ENCODE results near the gene MYO3B.
"Not testable (repeated sequence)": the region's sequence is repeated elsewhere in the genome, so short reads cannot be mapped to it uniquely, and the experiment has no call there.

MYO3B gene

GRCh38 chr2:170665743-170666142 lies 487.8 kb downstream of the MYO3B start:
- H3K4me3 ChIP-seq (ENCODE audit: low read length), result no peak overlapping the region
- no peak for DNase-seq (ENCODE audit: low read depth, low spot score)

- no peak overlapping the region for H3K4me3 ChIP-seq (ENCODE audit: low read length)
- DNase-seq (ENCODE audit: low read depth, low spot score), result no peak
Observed at GRCh38 chr2:170669909-170670308, 492.0 kb downstream of the MYO3B start.

GRCh38 chr2:170670651-170671050 lies 492.7 kb downstream of the MYO3B start:
- DNase-seq (ENCODE audit: low read depth, low spot score), result no peak

GRCh38 chr2:170671079-170671478 lies 493.1 kb downstream of the MYO3B start:
- H3K4me3 ChIP-seq (ENCODE audit: low read length), result no peak overlapping the region
- DNase-seq (ENCODE audit: low read depth, low spot score), result no peak

More at GRCh38 chr2:170670651-170671050, 492.7 kb downstream of the MYO3B start:
- H3K4me3 ChIP-seq (ENCODE audit: low read length), result no peak overlapping the region

GRCh38 chr2:170674282-170674681 lies 496.3 kb downstream of the MYO3B start:
- not testable (repeated sequence) for DNase-seq (ENCODE audit: low read depth, low spot score); H3K4me3 ChIP-seq (ENCODE audit: low read length)

GRCh38 chr2:170675701-170676100 lies 497.8 kb downstream of the MYO3B start:
- no peak for DNase-seq (ENCODE audit: low read depth, low spot score)
- H3K4me3 ChIP-seq (ENCODE audit: low read length), result no peak overlapping the region

GRCh38 chr2:170679607-170680079 lies 501.7 kb downstream of the MYO3B start:
- no peak overlapping the region for H3K4me3 ChIP-seq (ENCODE audit: low read length)
- DNase-seq (ENCODE audit: low read depth, low spot score), result peak; percentile 18

GRCh38 chr2:170680172-170680941 lies 502.4 kb downstream of the MYO3B start:
- H3K4me3 ChIP-seq (ENCODE audit: low read length), result no peak overlapping the region
- peak; percentile 73 for DNase-seq (ENCODE audit: low read depth, low spot score)

- no peak for DNase-seq (ENCODE audit: low read depth, low spot score)
- no peak overlapping the region for H3K4me3 ChIP-seq (ENCODE audit: low read length)
Observed at GRCh38 chr2:170681311-170681710, 503.4 kb downstream of the MYO3B start.

GRCh38 chr2:170685591-170685990 lies 507.6 kb downstream of the MYO3B start:
- DNase-seq (ENCODE audit: low read depth, low spot score), result no peak
- H3K4me3 ChIP-seq (ENCODE audit: low read length), result no peak overlapping the region

GRCh38 chr2:170689481-170689880 lies 511.5 kb downstream of the MYO3B start:
- DNase-seq (ENCODE audit: low read depth, low spot score), result no peak
- H3K4me3 ChIP-seq (ENCODE audit: low read length), result no peak overlapping the region

GRCh38 chr2:170690640-170691039 lies 512.7 kb downstream of the MYO3B start:
- H3K4me3 ChIP-seq (ENCODE audit: low read length), result no peak overlapping the region
- no peak for DNase-seq (ENCODE audit: low read depth, low spot score)

GRCh38 chr2:170694316-170694715 lies 516.4 kb downstream of the MYO3B start:
- no peak for DNase-seq (ENCODE audit: low read depth, low spot score)
- no peak overlapping the region for H3K4me3 ChIP-seq (ENCODE audit: low read length)

- no peak overlapping the region for H3K4me3 ChIP-seq (ENCODE audit: low read length)
- DNase-seq (ENCODE audit: low read depth, low spot score), result no peak
Observed at GRCh38 chr2:170695521-170696410, 517.8 kb downstream of the MYO3B start.

GRCh38 chr2:170696948-170697347 lies 519.0 kb downstream of the MYO3B start:
- DNase-seq (ENCODE audit: low read depth, low spot score), result no peak
- no peak overlapping the region for H3K4me3 ChIP-seq (ENCODE audit: low read length)

- H3K4me3 ChIP-seq (ENCODE audit: low read length), result no peak overlapping the region
- DNase-seq (ENCODE audit: low read depth, low spot score), result no peak
Observed at GRCh38 chr2:170701011-170701410, 523.1 kb downstream of the MYO3B start.

- no peak for DNase-seq (ENCODE audit: low read depth, low spot score)
- H3K4me3 ChIP-seq (ENCODE audit: low read length), result no peak overlapping the region
Observed at GRCh38 chr2:170703776-170704476, 526.0 kb downstream of the MYO3B start.
